Esophagus (tissue), 2 donors: ENCODE results near the gene RMDN2. TPM values are rescaled to one million over a fixed set of nuclear protein-coding genes. Genes with fewer than 3 reads are reported as not detected.
"Not testable (repeated sequence)": the region's sequence is repeated elsewhere in the genome, so short reads cannot be mapped to it uniquely, and the experiment has no call there.

Experiments used
- H3K27ac ChIP-seq, 2 donors: one replicate each; pipeline ENCODE4 v1.5.1; 2013; ENCODE audit warnings: low read depth in 2 of 2, mild to moderate bottlenecking in 2 of 2, inconsistent platforms in 1 of 2, low read length in 1 of 2, moderate library complexity in 1 of 2
- H3K27me3 ChIP-seq, 2 donors: one replicate each; pipeline ENCODE4 v1.6.1; 2013; ENCODE audit warnings: low read length in 2 of 2, control low read depth in 1 of 2, mild to moderate bottlenecking in 1 of 2; ENCODE audit not compliant: insufficient read depth in 2 of 2, control insufficient read depth in 1 of 2
- H3K36me3 ChIP-seq, 2 donors: one replicate each; pipeline ENCODE4 v1.6.1; 2013; ENCODE audit warnings: low read length in 1 of 2; ENCODE audit not compliant: control insufficient read depth in 2 of 2, insufficient read depth in 2 of 2
- H3K4me1 ChIP-seq, 2 donors: one replicate each; pipeline ENCODE4 v1.6.1; 2013; ENCODE audit warnings: low read length in 1 of 2; ENCODE audit not compliant: control insufficient read depth in 2 of 2, insufficient read depth in 2 of 2
- H3K4me3 ChIP-seq, 2 donors: one replicate each; pipeline ENCODE4 v1.5.1; 2013; ENCODE audit warnings: low read length in 2 of 2, mild to moderate bottlenecking in 2 of 2, low read depth in 1 of 2, moderate library complexity in 1 of 2
- H3K9me3 ChIP-seq, 2 donors: one replicate each; pipeline ENCODE4 v1.6.1; 2013; ENCODE audit warnings: mild to moderate bottlenecking in 2 of 2, low read depth in 1 of 2, low read length in 1 of 2, moderate library complexity in 1 of 2; ENCODE audit not compliant: control insufficient read depth in 2 of 2, insufficient read depth in 1 of 2
- WGBS, 2 donors: extraction: QIAGEN DNeasy Blood & Tissue Kit; methylation state at CpG; one replicate each; pipeline ENCODE4 v1.1.7; 2013; 5-methylcytosine and 5-hydroxymethylcytosine counted together
- polyA plus RNA-seq, 2 donors: library from polyadenylated mRNA; stranded (reverse); fragments of 200-250 nt; gene quantifications; one replicate each; pipeline ENCODE4 v1.2.3, GENCODE V29; 2013
- donor health status: healthy with polysubstance abuse.
- donor health status: Bipolar disorder and iron deficiency.

RMDN2 gene
- polyA plus RNA-seq, 2 donors: 2.3 to 3.5 TPM

DNA sequence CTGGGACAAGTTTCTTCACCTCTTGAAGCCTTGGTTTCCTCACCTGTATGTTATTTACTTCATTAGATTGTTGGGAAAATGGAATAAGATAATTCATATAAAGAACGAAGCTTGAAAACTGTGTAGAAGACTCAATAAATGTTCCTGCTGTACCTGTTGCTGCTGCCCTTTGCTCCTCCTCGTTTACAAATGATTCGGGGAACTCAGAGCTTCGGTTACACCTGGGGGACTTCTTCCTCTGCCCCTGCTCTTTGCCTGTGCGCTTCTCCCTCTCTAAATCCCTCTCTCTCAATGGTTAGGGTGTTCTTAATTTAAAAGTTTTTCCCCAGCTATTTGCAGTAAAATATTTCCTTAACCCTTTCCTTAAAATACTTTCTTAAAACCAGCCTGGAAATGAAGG, 3.3 kb upstream of the RMDN2 start:
- H3K27ac ChIP-seq: no peak overlapping the region
- 65 to 81% methylated on average over 5 of the region's 5 CpGs for WGBS, 2 donors
- H3K4me3 ChIP-seq: no peak overlapping the region
- no peaks in the 10 kb centered on the region for H3K36me3 ChIP-seq
- no peaks in the 10 kb centered on the region for H3K4me1 ChIP-seq
- H3K27me3 ChIP-seq: no peaks in the 10 kb centered on the region
- no peaks in the 10 kb centered on the region for H3K9me3 ChIP-seq

GRCh38 chr2:37923308-37924055, 1.6 kb upstream of the RMDN2 start:
- Histone ChIP-seq H3K27ac (no peak overlapping the region), H3K27me3 (no peaks in the 10 kb centered on the region), H3K36me3 (no peaks in the 10 kb centered on the region), H3K4me1 (no peaks in the 10 kb centered on the region), H3K9me3 (no peaks in the 10 kb centered on the region), H3K4me3 (no peak overlapping the region)
- WGBS, 2 donors: 85 to 95% methylated on average over 13 of the region's 13 CpGs

DNA sequence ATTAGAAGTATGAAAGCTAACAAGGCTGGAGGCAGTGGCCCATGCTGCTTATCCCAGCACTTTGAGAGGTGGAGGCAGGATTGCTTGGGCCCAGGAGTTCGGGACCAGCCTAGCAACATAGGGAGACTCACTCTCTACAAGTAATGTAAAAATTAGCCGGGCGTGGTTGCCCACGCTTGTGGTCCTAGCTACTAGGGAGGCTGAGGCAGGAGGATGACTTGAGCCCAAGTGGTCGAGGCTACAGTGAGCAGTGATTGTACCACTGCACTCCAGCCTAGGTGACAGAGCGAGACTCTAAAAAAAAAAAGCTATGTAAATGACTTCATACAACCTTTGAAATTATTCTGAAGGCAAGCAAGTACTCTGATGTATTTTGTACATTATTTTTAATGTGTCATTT, 1.5 kb downstream of the RMDN2 start:
- Histone ChIP-seq H3K9me3 (no peaks in the 10 kb centered on the region), H3K36me3 (no peaks in the 10 kb centered on the region), H3K4me3 (no peak overlapping the region), H3K27me3 (no peaks in the 10 kb centered on the region), H3K27ac (no peak overlapping the region), H3K4me1 (no peaks in the 10 kb centered on the region)
- WGBS, 2 donors: 97% methylated on average over 6 of the region's 6 CpGs

- Histone ChIP-seq H3K36me3 (no peaks in the 10 kb centered on the region), H3K27me3 (no peaks in the 10 kb centered on the region), H3K4me3 (no peak overlapping the region), H3K4me1 (no peaks in the 10 kb centered on the region), H3K9me3 (no peaks in the 10 kb centered on the region), H3K27ac (no peak overlapping the region)
- WGBS, 2 donors: 76 to 86% methylated on average over 2 of the region's 2 CpGs
Observed at GRCh38 chr2:37928377-37928776, 3.3 kb downstream of the RMDN2 start.

DNA sequence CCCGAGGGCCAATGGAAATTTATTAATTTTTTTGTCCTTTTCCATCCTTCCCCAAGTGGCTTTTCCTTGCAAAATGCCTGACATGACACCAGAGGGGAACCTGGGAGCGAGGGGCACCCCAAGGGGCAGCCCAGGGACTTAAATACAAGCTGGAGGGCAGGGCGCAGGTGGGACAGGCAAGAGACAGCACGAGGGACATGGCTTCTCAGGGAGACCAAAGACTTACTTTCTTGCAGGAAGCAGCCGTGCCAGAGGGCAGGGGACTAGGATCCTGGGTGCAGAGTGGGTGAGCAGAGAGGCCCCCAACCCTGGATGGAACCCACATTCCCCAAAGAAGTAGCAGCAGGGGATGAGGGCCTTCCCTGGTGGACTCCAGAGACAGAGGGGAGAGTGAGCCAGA, 5.3 kb downstream of the RMDN2 start:
- not testable (repeated sequence) for H3K9me3 ChIP-seq, H3K4me3 ChIP-seq, H3K4me1 ChIP-seq, H3K36me3 ChIP-seq, H3K27me3 ChIP-seq, H3K27ac ChIP-seq
- 85 to 89% methylated on average over 5 of the region's 5 CpGs for WGBS, 2 donors

DNA sequence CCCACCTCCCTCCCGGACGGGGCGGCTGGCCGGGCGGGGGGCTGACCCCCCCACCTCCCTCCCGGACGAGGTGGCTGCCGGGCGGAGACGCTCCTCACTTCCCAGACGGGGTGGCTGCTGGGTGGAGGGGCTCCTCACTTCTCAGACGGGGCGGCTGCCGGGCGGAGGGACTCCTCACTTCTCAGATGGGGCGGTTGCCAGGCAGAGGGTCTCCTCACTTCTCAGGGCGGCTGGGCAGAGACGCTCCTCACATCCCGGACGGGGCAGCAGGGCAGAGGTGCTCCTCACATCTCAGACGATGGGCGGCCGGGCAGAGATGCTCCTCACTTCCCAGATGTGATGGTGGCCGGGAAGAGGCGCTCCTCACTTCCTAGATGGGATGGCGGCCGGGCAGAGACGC, 7.8 kb downstream of the RMDN2 start:
- not testable (repeated sequence) for H3K4me3 ChIP-seq, H3K4me1 ChIP-seq, H3K36me3 ChIP-seq, H3K27me3 ChIP-seq, H3K27ac ChIP-seq, H3K9me3 ChIP-seq
- WGBS, 2 donors: 97 to 98% methylated on average over 7 to 16 of the region's 28 CpGs

DNA sequence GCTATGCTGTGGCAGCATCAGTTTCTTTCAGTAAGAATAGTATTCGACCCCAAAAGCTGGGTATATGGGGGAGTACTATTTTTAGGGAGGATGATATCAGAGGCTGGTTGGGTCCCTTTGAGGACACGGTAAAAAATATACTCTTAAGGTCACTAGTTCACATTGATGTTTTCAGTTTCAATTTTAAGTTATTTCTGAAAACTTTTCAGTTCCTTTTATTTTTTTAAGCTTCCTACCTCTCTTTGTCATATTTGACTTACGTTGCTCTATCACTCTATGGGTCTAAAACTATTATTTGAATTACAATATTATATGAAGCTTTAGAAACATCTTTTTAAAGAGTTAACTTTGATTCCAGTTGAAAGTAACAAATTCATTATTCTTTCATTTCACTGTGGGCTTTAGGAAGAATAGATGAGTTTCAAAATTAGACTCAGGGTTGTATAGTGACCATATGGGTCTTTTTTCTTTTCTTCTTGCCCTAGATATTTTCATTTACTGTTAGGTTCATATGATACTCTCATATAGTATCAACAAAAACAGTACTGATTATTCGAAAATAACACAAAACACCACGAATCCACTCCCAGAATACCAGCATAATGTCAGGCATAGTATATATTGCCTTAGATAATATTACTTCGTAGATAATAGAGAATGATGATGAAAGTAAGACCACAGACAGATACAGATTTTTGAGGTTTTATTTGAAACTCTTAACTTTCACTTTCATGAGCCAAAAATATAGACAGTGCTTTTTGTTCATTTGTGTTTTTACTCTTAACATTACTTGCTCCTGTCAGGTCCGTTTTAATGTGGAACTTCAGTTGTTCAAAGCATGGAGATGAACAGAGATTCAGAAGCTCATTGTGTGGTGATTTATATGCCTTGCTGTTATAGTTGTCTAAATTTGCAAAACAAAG, 9.8 kb downstream of the RMDN2 start:
- WGBS, 2 donors: 62 to 66% methylated on average over 7 of the region's 7 CpGs
- no peak overlapping the region for H3K4me3 ChIP-seq
- no peaks in the 10 kb centered on the region for H3K27me3 ChIP-seq
- no peak overlapping the region for H3K27ac ChIP-seq
- H3K9me3 ChIP-seq: no peaks in the 10 kb centered on the region
- H3K36me3 ChIP-seq: no peaks in the 10 kb centered on the region
- H3K4me1 ChIP-seq: no peaks in the 10 kb centered on the region

- H3K27me3 ChIP-seq, H3K9me3 ChIP-seq, H3K27ac ChIP-seq, H3K4me1 ChIP-seq, H3K4me3 ChIP-seq, H3K36me3 ChIP-seq: not testable (repeated sequence)
- 63 to 70% methylated on average over 1 of the region's 1 CpG for WGBS, 2 donors
Observed at GRCh38 chr2:37937568-37937967, 12.5 kb downstream of the RMDN2 start.

GRCh38 chr2:37941267-37941666, 16.2 kb downstream of the RMDN2 start:
- 97 to 99% methylated on average over 8 of the region's 8 CpGs for WGBS, 2 donors
- H3K4me1 ChIP-seq, H3K36me3 ChIP-seq, H3K27ac ChIP-seq, H3K4me3 ChIP-seq, H3K9me3 ChIP-seq, H3K27me3 ChIP-seq: not testable (repeated sequence)

GRCh38 chr2:37944268-37944667, 19.2 kb downstream of the RMDN2 start:
- 92 to 94% methylated on average over 2 of the region's 2 CpGs for WGBS, 2 donors

More at GRCh38 chr2:37944268-37944667, 19.2 kb downstream of the RMDN2 start:
- Histone ChIP-seq H3K27me3 (no peaks in the 10 kb centered on the region), H3K4me3 (no peak overlapping the region), H3K4me1 (no peaks in the 10 kb centered on the region), H3K9me3 (no peaks in the 10 kb centered on the region), H3K36me3 (no peaks in the 10 kb centered on the region), H3K27ac (no peak overlapping the region)
